Astrocyte (in vitro differentiated cells and primary cell): ENCODE results near the gene DPH1. TPM values are rescaled to one million over a fixed set of nuclear protein-coding genes. Genes with fewer than 3 reads are reported as not detected.

ENCODE experiments used
- DNase-seq: peaks from one replicate; pipeline ENCODE4 v3.0.0-alpha.2; 2010; ENCODE audit warnings: low read depth
- FAIRE-seq: peaks from 2 replicates; lab custom pipeline; 2011; peaks lifted over from hg19 to GRCh38; lab: Jason Lieb, UNC
- H2AFZ ChIP-seq: 2 replicates; pipeline ENCODE4 v1.6.0; 2012; ENCODE audit warnings: low read depth, low read length, inconsistent platforms
- H3K27ac ChIP-seq: 2 replicates; pipeline ENCODE4 v1.5.1; 2011; ENCODE audit warnings: low read depth, low read length, inconsistent platforms
- H3K27me3 ChIP-seq: 2 replicates; pipeline ENCODE4 v1.6.0; 2011; ENCODE audit warnings: low read length, inconsistent platforms; ENCODE audit not compliant: insufficient read depth
- H3K36me3 ChIP-seq: 2 replicates; pipeline ENCODE4 v1.5.1; 2011; ENCODE audit warnings: low read length, inconsistent platforms; ENCODE audit not compliant: insufficient read depth
- H3K4me1 ChIP-seq: 2 replicates; pipeline ENCODE4 v1.5.1; 2011; ENCODE audit warnings: low read length, inconsistent platforms; ENCODE audit not compliant: insufficient read depth
- H3K4me2 ChIP-seq: 2 replicates; pipeline ENCODE4 v1.6.0; 2012; ENCODE audit warnings: low read length, inconsistent platforms
- H3K4me3 ChIP-seq: 2 replicates; pipeline ENCODE4 v1.5.1; 2011; ENCODE audit warnings: low read depth, mild to moderate bottlenecking, low read length, inconsistent platforms; ENCODE audit not compliant: insufficient read depth
- H3K79me2 ChIP-seq: 2 replicates; pipeline ENCODE4 v1.6.0; 2012; ENCODE audit warnings: mild to moderate bottlenecking, low read length, inconsistent platforms; ENCODE audit not compliant: insufficient read depth
- H3K9ac ChIP-seq: 2 replicates; pipeline ENCODE4 v1.6.0; 2012; ENCODE audit warnings: mild to moderate bottlenecking, low read length, inconsistent platforms
- H3K9me3 ChIP-seq: 2 replicates; pipeline ENCODE4 v1.5.1; 2012; ENCODE audit warnings: low read depth, mild to moderate bottlenecking, low read length, inconsistent platforms; ENCODE audit not compliant: insufficient read depth
- H4K20me1 ChIP-seq: 2 replicates; pipeline ENCODE4 v1.6.0; 2012; ENCODE audit warnings: low read length, inconsistent platforms; ENCODE audit not compliant: insufficient read depth
- H3K27ac Mint-ChIP-seq: one replicate; pipeline ENCODE4 v1.8.0; 2021; ENCODE audit warnings: mild to moderate bottlenecking, mixed read lengths; ENCODE audit not compliant: unreplicated experiment
- H3K27me3 Mint-ChIP-seq: one replicate; pipeline ENCODE4 v1.8.0; 2021; ENCODE audit warnings: low read depth, mixed read lengths; ENCODE audit not compliant: unreplicated experiment
- H3K36me3 Mint-ChIP-seq: one replicate; pipeline ENCODE4 v1.8.0; 2021; ENCODE audit warnings: low read depth, mixed read lengths; ENCODE audit not compliant: unreplicated experiment
- H3K4me1 Mint-ChIP-seq: one replicate; pipeline ENCODE4 v1.8.0; 2021; ENCODE audit warnings: low read depth, mixed read lengths; ENCODE audit not compliant: unreplicated experiment
- H3K4me3 Mint-ChIP-seq: one replicate; pipeline ENCODE4 v1.8.0; 2021; ENCODE audit warnings: mild to moderate bottlenecking, moderate library complexity, mixed read lengths; ENCODE audit not compliant: unreplicated experiment
- H3K9me3 Mint-ChIP-seq: one replicate; pipeline ENCODE4 v1.8.0; 2021; ENCODE audit warnings: mild to moderate bottlenecking, mixed read lengths; ENCODE audit not compliant: unreplicated experiment
- EZH2 ChIP-seq: IDR thresholded peaks from 2 replicates; pipeline ENCODE4 v1.6.1; 2012; ENCODE audit warnings: mild to moderate bottlenecking, low read length, inconsistent platforms; ENCODE audit not compliant: insufficient read depth
- total RNA-seq: library from RNA; stranded (reverse); gene quantifications from 2 replicates; pipeline ENCODE4 v1.2.1, GENCODE V29; 2021
- TF ChIP-seq, protein P1 (sequence below): IDR thresholded peaks from 2 replicates; pipeline ENCODE4 v1.5.1; 2011; ENCODE audit warnings: low read depth, mild to moderate bottlenecking, inconsistent platforms, low read length, moderate library complexity; ENCODE audit not compliant: insufficient read depth

Gene DPH1
- total RNA-seq, 1 donor from 2014 or later = 25.8 TPM

GRCh38 chr17:2040219-2040827, 10.4 kb downstream of the DPH1 start:
- Histone ChIP-seq H2AFZ (no peak overlapping the region), H3K4me2 (no peak overlapping the region), H3K79me2 (peaks cover 30% of the 10 kb centered on the region), H3K9ac (no peak overlapping the region), H3K4me1 (peaks cover 33% of the 10 kb centered on the region), H3K27ac (no peak overlapping the region), H3K9me3 (no peaks in the 10 kb centered on the region), H3K27me3 (no peaks in the 10 kb centered on the region), H4K20me1 (peaks cover 21% of the 10 kb centered on the region), H3K4me3 (no peak overlapping the region), H3K36me3 (peaks cover 11% of the 10 kb centered on the region)
- peak overlapping the region; percentile 69 for H3K27ac Mint-ChIP-seq
- no peaks in the 10 kb centered on the region for H3K27me3 Mint-ChIP-seq
- H3K4me3 Mint-ChIP-seq = peak overlapping the region; percentile 71
- peaks cover 6% of the 10 kb centered on the region for H3K4me1 Mint-ChIP-seq
- FAIRE-seq (no peak), DNase-seq (no peak)
- peaks cover 22% of the 10 kb centered on the region for H3K36me3 Mint-ChIP-seq
- TF ChIP-seq EZH2 = no peak
- TF ChIP-seq, protein P1, sequence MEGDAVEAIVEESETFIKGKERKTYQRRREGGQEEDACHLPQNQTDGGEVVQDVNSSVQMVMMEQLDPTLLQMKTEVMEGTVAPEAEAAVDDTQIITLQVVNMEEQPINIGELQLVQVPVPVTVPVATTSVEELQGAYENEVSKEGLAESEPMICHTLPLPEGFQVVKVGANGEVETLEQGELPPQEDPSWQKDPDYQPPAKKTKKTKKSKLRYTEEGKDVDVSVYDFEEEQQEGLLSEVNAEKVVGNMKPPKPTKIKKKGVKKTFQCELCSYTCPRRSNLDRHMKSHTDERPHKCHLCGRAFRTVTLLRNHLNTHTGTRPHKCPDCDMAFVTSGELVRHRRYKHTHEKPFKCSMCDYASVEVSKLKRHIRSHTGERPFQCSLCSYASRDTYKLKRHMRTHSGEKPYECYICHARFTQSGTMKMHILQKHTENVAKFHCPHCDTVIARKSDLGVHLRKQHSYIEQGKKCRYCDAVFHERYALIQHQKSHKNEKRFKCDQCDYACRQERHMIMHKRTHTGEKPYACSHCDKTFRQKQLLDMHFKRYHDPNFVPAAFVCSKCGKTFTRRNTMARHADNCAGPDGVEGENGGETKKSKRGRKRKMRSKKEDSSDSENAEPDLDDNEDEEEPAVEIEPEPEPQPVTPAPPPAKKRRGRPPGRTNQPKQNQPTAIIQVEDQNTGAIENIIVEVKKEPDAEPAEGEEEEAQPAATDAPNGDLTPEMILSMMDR = no peak
- H3K9me3 Mint-ChIP-seq = no peaks in the 10 kb centered on the region

GRCh38 chr17:2040942-2041560, 11.1 kb downstream of the DPH1 start:
- no peaks in the 10 kb centered on the region for H3K9me3 Mint-ChIP-seq
- Histone ChIP-seq H3K27me3 (no peaks in the 10 kb centered on the region), H2AFZ (peak overlapping the region; percentile 87), H3K27ac (peak overlapping the region; percentile 13), H4K20me1 (peaks cover 23% of the 10 kb centered on the region), H3K36me3 (peaks cover 8% of the 10 kb centered on the region), H3K4me2 (peak overlapping the region; percentile 98), H3K79me2 (peaks cover 31% of the 10 kb centered on the region), H3K4me3 (peak overlapping the region; percentile 77), H3K9ac (peak overlapping the region; percentile 94), H3K4me1 (peaks cover 31% of the 10 kb centered on the region), H3K9me3 (no peaks in the 10 kb centered on the region)
- peak overlapping the region; percentile 69 for H3K27ac Mint-ChIP-seq
- DNase-seq = no peak
- no peaks in the 10 kb centered on the region for H3K27me3 Mint-ChIP-seq
- TF ChIP-seq, protein P1 = no peak
- TF ChIP-seq EZH2 = no peak
- H3K4me1 Mint-ChIP-seq = peaks cover 6% of the 10 kb centered on the region
- peaks cover 21% of the 10 kb centered on the region for H3K36me3 Mint-ChIP-seq
- peak overlapping the region; percentile 71 for H3K4me3 Mint-ChIP-seq
- no peak for FAIRE-seq
